ENCODE data around the gene TCF19.

- TF ChIP-seq, protein P1, sequence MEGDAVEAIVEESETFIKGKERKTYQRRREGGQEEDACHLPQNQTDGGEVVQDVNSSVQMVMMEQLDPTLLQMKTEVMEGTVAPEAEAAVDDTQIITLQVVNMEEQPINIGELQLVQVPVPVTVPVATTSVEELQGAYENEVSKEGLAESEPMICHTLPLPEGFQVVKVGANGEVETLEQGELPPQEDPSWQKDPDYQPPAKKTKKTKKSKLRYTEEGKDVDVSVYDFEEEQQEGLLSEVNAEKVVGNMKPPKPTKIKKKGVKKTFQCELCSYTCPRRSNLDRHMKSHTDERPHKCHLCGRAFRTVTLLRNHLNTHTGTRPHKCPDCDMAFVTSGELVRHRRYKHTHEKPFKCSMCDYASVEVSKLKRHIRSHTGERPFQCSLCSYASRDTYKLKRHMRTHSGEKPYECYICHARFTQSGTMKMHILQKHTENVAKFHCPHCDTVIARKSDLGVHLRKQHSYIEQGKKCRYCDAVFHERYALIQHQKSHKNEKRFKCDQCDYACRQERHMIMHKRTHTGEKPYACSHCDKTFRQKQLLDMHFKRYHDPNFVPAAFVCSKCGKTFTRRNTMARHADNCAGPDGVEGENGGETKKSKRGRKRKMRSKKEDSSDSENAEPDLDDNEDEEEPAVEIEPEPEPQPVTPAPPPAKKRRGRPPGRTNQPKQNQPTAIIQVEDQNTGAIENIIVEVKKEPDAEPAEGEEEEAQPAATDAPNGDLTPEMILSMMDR (IDR thresholded peaks at IDR 0.05): no peak
- TF ChIP-seq EZH2 (IDR thresholded peaks at IDR 0.05; ENCODE audit: borderline replicate concordance, insufficient read depth, low read depth, low read length, poor library complexity, severe bottlenecking): no peak
These were observed 27.6 kb upstream of the TCF19 start for GRCh38 chr6:31130751-31131150.
